ENCODE data around the gene CAMTA1. TPM values are rescaled to one million over a fixed set of nuclear protein-coding genes. Genes with fewer than 3 reads are reported as not detected.

Gene CAMTA1
- total and polyA plus RNA-seq, 2 experiments from 2014 or later, result 89.0 to 145 TPM

GRCh38 chr1:7560128-7560527, 774.9 kb downstream of the CAMTA1 start:
- Histone ChIP-seq H3K9me3 (ENCODE audit: low read depth) (no peaks in the 10 kb centered on the region), H3K27me3 (no peaks in the 10 kb centered on the region), H4K20me1 (ENCODE audit: insufficient read depth, poor library complexity, severe bottlenecking) (no peaks in the 10 kb centered on the region), H3K4me2 (no peak overlapping the region), H3K79me2 (no peaks in the 10 kb centered on the region), H3K36me3 (replicated peaks; ENCODE audit: insufficient read depth, low read depth) (no peaks in the 10 kb centered on the region), H2AFZ (no peak overlapping the region), H3K9me2 (replicated peaks; ENCODE audit: insufficient read depth) (no peaks in the 10 kb centered on the region), H3K27ac (no peak overlapping the region), H3K4me3 (no peak overlapping the region), H3K4me1 (ENCODE audit: insufficient read depth) (peaks cover 8% of the 10 kb centered on the region)
- DNase-seq (ENCODE audit: low spot score), result no peak
- TF ChIP-seq EZH2 (IDR thresholded peaks at IDR 0.05; ENCODE audit: borderline replicate concordance), result no peak
- no peak for TF ChIP-seq EZH2phosphoT487 (IDR thresholded peaks at IDR 0.05; ENCODE audit: low read depth, severe bottlenecking, unreplicated experiment)
- TF ChIP-seq CTCF (IDR thresholded peaks at IDR 0.05; ENCODE audit: poor library complexity), result no peak
- 92% methylated on average over 4 of the region's 4 CpGs for WGBS (ENCODE audit: low lambda C conversion rate, missing lambda C conversion rate)

- no peak overlapping the region for H3K4me2 ChIP-seq
- H4K20me1 ChIP-seq (ENCODE audit: insufficient read depth, poor library complexity, severe bottlenecking), result no peaks in the 10 kb centered on the region
- H3K36me3 ChIP-seq (replicated peaks; ENCODE audit: insufficient read depth, low read depth), result no peaks in the 10 kb centered on the region
- H3K27me3 ChIP-seq, result no peaks in the 10 kb centered on the region
- H3K4me3 ChIP-seq, result no peak overlapping the region
- no peaks in the 10 kb centered on the region for H3K9me2 ChIP-seq (replicated peaks; ENCODE audit: insufficient read depth)
- TF ChIP-seq EZH2phosphoT487 (IDR thresholded peaks at IDR 0.05; ENCODE audit: low read depth, severe bottlenecking, unreplicated experiment), result no peak
- no peak for TF ChIP-seq EZH2 (IDR thresholded peaks at IDR 0.05; ENCODE audit: borderline replicate concordance)
- TF ChIP-seq CTCF (IDR thresholded peaks at IDR 0.05; ENCODE audit: poor library complexity), result no peak
- WGBS (ENCODE audit: low lambda C conversion rate, missing lambda C conversion rate), result 97% methylated on average over 15 of the region's 15 CpGs
- H3K4me1 ChIP-seq (ENCODE audit: insufficient read depth), result peaks cover 8% of the 10 kb centered on the region
- H3K79me2 ChIP-seq, result no peaks in the 10 kb centered on the region
- H3K27ac ChIP-seq, result no peak overlapping the region
- H2AFZ ChIP-seq, result no peak overlapping the region
- DNase-seq (ENCODE audit: low spot score), result no peak
- no peaks in the 10 kb centered on the region for H3K9me3 ChIP-seq (ENCODE audit: low read depth)
Observed at GRCh38 chr1:7560601-7561181, 775.4 kb downstream of the CAMTA1 start.

GRCh38 chr1:7561331-7561921, 776.2 kb downstream of the CAMTA1 start:
- Histone ChIP-seq H2AFZ (no peak overlapping the region), H3K9me3 (ENCODE audit: low read depth) (no peaks in the 10 kb centered on the region), H3K36me3 (replicated peaks; ENCODE audit: insufficient read depth, low read depth) (no peaks in the 10 kb centered on the region), H3K27ac (no peak overlapping the region), H3K79me2 (no peaks in the 10 kb centered on the region), H3K4me3 (no peak overlapping the region), H3K4me1 (ENCODE audit: insufficient read depth) (peaks cover 8% of the 10 kb centered on the region), H4K20me1 (ENCODE audit: insufficient read depth, poor library complexity, severe bottlenecking) (no peaks in the 10 kb centered on the region), H3K4me2 (no peak overlapping the region), H3K9me2 (replicated peaks; ENCODE audit: insufficient read depth) (no peaks in the 10 kb centered on the region), H3K27me3 (no peaks in the 10 kb centered on the region)
- WGBS (ENCODE audit: low lambda C conversion rate, missing lambda C conversion rate), result 66% methylated on average over 16 of the region's 16 CpGs
- TF ChIP-seq CTCF (IDR thresholded peaks at IDR 0.05; ENCODE audit: poor library complexity) (peak; percentile 21), EZH2 (IDR thresholded peaks at IDR 0.05; ENCODE audit: borderline replicate concordance) (no peak), EZH2phosphoT487 (IDR thresholded peaks at IDR 0.05; ENCODE audit: low read depth, severe bottlenecking, unreplicated experiment) (no peak)
- no peak for DNase-seq (ENCODE audit: low spot score)

Measured in hepatocyte (in vitro differentiated cells).